Measurements from ENCODE around the gene SRRM3. TPM values are rescaled to one million over a fixed set of nuclear protein-coding genes. Genes with fewer than 3 reads are reported as not detected.

The SRRM3 gene, protein sequence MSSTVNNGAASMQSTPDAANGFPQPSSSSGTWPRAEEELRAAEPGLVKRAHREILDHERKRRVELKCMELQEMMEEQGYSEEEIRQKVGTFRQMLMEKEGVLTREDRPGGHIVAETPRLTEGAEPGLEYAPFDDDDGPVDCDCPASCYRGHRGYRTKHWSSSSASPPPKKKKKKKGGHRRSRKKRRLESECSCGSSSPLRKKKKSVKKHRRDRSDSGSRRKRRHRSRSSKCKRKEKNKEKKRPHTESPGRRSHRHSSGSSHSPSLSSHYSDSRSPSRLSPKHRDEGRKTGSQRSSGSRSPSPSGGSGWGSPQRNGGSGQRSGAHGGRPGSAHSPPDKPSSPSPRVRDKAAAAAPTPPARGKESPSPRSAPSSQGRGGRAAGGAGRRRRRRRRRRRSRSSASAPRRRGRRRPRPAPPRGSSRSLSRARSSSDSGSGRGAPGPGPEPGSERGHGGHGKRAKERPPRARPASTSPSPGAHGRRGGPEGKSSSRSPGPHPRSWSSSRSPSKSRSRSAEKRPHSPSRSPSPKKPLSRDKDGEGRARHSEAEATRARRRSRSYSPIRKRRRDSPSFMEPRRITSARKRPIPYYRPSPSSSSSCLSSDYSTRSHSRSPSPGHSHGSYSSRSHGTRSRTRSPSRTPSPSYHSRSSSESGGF
- 3.8 TPM for polyA plus RNA-seq (2012; ENCODE audit: insufficient read length, low read depth)

DNA sequence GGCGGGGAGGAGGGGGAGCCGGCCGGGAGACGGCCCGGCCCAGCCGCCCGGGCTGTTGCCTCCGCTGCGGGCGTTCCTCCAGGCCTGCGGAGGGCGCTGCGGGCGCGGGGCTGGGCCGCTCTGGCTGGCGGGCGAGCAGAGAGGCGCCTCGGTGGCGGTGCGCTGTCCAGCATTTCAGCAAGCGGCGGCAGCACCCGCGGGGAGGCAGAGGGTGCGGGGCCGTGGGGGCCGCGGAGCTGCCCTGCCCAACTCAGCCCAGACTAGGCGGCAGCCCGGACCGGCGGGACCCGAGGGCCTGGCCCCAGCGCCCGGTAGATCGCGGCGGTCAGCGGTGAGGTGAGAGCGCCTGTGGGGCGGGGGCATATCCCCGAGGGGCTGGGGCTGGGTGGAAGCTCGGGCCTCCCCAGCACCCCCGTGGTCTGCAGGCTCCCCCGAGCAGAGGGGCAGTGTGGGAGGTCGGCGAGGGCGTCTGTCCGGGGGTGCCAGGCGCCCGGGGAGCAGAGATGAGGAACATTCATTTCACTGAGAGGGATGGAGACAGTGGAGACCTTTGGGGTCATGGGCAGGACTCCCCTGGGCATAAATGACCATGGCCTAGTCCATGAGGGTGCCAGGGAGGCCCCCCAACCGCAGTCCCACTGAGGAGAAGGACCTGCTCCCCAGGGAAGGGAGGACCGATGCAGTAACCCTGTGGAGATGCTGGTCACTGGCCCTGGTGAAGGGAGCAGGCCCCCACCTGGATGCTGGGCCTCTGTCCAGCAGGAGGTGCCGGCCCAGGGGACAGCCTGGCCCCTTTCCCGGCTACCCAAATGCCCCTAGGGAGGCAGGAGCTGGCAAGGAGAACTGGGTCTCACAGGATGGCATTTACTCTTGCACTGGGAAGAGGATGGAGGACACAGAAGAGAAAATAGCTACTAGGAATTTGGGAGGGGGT, at the start of gene SRRM3:
SRRM3 (plus strand) TSS at position 165 of the 934 bp plus-strand sequence. CDS start 33,171 bp downstream, outside the sequence.
- TF ChIP-seq SIN3A (IDR thresholded peaks at IDR 0.05; ENCODE audit: borderline replicate concordance, insufficient read depth, low read length), result peak; percentile 82; the same call in 1 of the 2 replicates
- TF ChIP-seq FOXP2 (optimal IDR thresholded peaks at IDR 0.05; ENCODE audit: borderline replicate concordance, extremely low read depth, extremely low read length, insufficient read depth), result peak; percentile 97
- no peak for TF ChIP-seq TAF1 (IDR thresholded peaks at IDR 0.05; ENCODE audit: borderline replicate concordance, insufficient read depth, low read length)
- TF ChIP-seq, protein P1, sequence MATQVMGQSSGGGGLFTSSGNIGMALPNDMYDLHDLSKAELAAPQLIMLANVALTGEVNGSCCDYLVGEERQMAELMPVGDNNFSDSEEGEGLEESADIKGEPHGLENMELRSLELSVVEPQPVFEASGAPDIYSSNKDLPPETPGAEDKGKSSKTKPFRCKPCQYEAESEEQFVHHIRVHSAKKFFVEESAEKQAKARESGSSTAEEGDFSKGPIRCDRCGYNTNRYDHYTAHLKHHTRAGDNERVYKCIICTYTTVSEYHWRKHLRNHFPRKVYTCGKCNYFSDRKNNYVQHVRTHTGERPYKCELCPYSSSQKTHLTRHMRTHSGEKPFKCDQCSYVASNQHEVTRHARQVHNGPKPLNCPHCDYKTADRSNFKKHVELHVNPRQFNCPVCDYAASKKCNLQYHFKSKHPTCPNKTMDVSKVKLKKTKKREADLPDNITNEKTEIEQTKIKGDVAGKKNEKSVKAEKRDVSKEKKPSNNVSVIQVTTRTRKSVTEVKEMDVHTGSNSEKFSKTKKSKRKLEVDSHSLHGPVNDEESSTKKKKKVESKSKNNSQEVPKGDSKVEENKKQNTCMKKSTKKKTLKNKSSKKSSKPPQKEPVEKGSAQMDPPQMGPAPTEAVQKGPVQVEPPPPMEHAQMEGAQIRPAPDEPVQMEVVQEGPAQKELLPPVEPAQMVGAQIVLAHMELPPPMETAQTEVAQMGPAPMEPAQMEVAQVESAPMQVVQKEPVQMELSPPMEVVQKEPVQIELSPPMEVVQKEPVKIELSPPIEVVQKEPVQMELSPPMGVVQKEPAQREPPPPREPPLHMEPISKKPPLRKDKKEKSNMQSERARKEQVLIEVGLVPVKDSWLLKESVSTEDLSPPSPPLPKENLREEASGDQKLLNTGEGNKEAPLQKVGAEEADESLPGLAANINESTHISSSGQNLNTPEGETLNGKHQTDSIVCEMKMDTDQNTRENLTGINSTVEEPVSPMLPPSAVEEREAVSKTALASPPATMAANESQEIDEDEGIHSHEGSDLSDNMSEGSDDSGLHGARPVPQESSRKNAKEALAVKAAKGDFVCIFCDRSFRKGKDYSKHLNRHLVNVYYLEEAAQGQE (IDR thresholded peaks at IDR 0.05; ENCODE audit: insufficient read depth in 1 of 2, low read depth in 2 of 2, low read length in 2 of 2), result peak; percentile 96 to 97
- TF ChIP-seq POLR2AphosphoS5 (IDR thresholded peaks at IDR 0.05; ENCODE audit: low read depth, low read length), result no peak

DNA sequence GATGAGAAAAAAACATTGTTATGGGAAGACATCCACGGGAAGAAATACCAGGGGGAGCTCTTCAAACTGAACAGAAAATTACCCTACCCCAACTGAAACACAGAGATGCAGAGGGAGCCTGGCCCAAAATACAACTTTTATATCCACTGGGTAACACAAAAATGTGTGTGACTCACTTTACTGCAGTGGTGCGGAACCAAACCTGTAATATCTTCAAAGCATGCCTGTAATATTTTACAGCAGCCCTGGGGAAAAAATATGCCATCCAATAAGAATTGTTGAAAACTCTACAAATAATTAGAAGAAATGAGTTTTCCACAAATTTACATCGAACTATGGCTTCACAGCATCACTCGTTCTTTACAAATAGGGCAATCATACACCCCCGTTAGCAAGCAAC, 49.8 kb upstream of the SRRM3 start:
- TF ChIP-seq FOXP2 (optimal IDR thresholded peaks at IDR 0.05; ENCODE audit: borderline replicate concordance, extremely low read depth, extremely low read length, insufficient read depth), result no peak
- no peak for TF ChIP-seq TAF1 (IDR thresholded peaks at IDR 0.05; ENCODE audit: borderline replicate concordance, insufficient read depth, low read length)
- no peak for TF ChIP-seq POLR2AphosphoS5 (IDR thresholded peaks at IDR 0.05; ENCODE audit: low read depth, low read length)
- no peak for TF ChIP-seq SIN3A (IDR thresholded peaks at IDR 0.05; ENCODE audit: borderline replicate concordance, insufficient read depth, low read length)
- TF ChIP-seq, protein P1 (IDR thresholded peaks at IDR 0.05; ENCODE audit: insufficient read depth in 1 of 2, low read depth in 2 of 2, low read length in 2 of 2), result no peak

DNA sequence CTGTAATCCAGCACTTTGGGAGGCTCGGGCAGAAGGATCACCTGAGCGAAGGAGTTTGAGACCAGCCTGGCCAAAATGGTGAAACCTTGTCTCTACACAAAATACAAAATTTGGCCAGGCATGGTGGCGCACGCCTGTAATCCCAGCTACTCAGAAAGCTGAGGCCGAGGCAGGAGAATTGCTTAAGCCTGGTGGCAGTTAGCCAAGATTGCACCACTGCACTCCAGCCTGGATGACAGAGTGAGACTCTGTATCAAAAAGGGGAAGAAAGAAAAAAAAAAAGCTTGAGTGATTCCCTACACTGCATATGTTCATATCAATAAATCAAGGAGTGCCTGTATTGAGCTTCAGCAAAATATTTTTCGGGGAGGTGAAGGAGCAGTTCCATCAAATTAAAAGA, 45.8 kb upstream of the SRRM3 start:
- TF ChIP-seq FOXP2 (optimal IDR thresholded peaks at IDR 0.05; ENCODE audit: borderline replicate concordance, extremely low read depth, extremely low read length, insufficient read depth) (no peak), POLR2AphosphoS5 (IDR thresholded peaks at IDR 0.05; ENCODE audit: low read depth, low read length) (no peak)

DNA sequence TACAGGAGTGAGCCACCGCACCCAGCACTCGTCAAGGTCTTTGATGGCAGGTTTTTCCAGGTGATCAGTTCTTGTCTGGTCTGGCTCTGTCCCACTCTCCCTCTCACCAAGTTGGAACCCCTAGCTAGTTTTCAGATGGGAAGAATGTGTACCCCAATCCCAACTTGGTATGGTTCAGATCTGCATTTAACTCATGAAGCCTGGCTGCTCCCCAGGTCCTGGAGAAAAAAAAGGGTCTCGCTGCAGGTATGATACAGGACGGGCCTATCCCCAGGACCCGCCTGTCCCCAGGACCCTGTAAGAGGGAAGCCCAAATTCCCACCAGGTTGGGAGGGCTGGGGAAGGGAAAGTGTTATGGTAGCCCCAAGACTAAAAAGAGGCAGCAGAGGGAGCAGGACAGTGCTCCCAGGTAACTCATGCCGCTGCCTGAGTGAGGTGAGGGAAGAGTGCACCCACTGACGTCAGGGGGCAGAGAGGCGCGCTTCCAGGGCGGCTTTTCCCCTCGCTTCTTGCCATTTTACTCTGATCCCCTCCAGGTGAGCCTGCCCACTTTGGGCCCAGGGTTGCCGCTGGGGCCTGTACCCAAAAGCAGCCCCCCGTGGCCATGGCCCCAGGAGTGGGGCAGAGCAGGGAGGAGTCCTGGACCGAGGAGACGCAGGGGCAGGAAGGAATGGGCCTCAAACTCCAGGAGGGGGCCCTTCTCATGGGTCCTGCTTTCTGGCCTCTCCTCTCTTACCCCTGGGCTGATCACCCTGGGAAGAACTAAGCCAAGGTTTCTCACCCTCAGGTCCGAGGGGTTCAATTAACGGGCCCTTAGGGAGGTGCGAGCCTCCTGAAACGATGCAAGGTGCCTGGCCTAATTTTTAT, 36.4 kb upstream of the SRRM3 start:
- TF ChIP-seq SIN3A (IDR thresholded peaks at IDR 0.05; ENCODE audit: borderline replicate concordance, insufficient read depth, low read length) (no peak), TAF1 (IDR thresholded peaks at IDR 0.05; ENCODE audit: borderline replicate concordance, insufficient read depth, low read length) (no peak), POLR2AphosphoS5 (IDR thresholded peaks at IDR 0.05; ENCODE audit: low read depth, low read length) (no peak), FOXP2 (optimal IDR thresholded peaks at IDR 0.05; ENCODE audit: borderline replicate concordance, extremely low read depth, extremely low read length, insufficient read depth) (no peak)
- TF ChIP-seq, protein P1 (IDR thresholded peaks at IDR 0.05; ENCODE audit: insufficient read depth in 1 of 2, low read depth in 2 of 2, low read length in 2 of 2), result no peak
